T-helper 17 cell (primary cell): ENCODE results near the gene EML6. TPM values are rescaled to one million over a fixed set of nuclear protein-coding genes. Genes with fewer than 3 reads are reported as not detected.

Source experiments
- ATAC-seq: fragments of 150-1000 bp; cut with Tn5 transposase; 2 replicates; pipeline ENCODE4 v1.10.0; 2021; ENCODE audit warnings: mild to moderate bottlenecking, moderate library complexity
- DNase-seq, 3 donors: peaks; one replicate each; pipeline versions ENCODE4 v3.0.0 to v3.0.0-alpha.2; 2020 to 2021
- H3K9me3 ChIP-seq: one replicate; pipeline ENCODE4 v1.7.0; 2013; ENCODE audit warnings: low read length, mild to moderate bottlenecking; ENCODE audit not compliant: control insufficient read depth, poor library complexity, severe bottlenecking
- H3K27ac Mint-ChIP-seq: one replicate; pipeline ENCODE4 v1.8.0; 2022; ENCODE audit warnings: mild to moderate bottlenecking, moderate library complexity, mixed read lengths
- H3K27me3 Mint-ChIP-seq: one replicate; pipeline ENCODE4 v1.8.0; 2022; ENCODE audit warnings: mixed read lengths
- H3K36me3 Mint-ChIP-seq: one replicate; pipeline ENCODE4 v1.8.0; 2022; ENCODE audit warnings: low read depth, mixed read lengths
- H3K4me1 Mint-ChIP-seq: one replicate; pipeline ENCODE4 v1.8.0; 2022; ENCODE audit warnings: mild to moderate bottlenecking, mixed read lengths
- H3K4me3 Mint-ChIP-seq: one replicate; pipeline ENCODE4 v1.8.0; 2022; ENCODE audit warnings: mild to moderate bottlenecking, moderate library complexity, mixed read lengths
- total RNA-seq, 4 donors: library from RNA in 2 of 4; stranded (reverse) in 2 of 4; gene quantifications; one replicate each; pipeline ENCODE4 v1.2.3 and lab custom pipeline; 2022 to 2026

The EML6 gene
- total RNA-seq, 2 donors from 2014 or later = 2.2 to 4.0 TPM

DNA sequence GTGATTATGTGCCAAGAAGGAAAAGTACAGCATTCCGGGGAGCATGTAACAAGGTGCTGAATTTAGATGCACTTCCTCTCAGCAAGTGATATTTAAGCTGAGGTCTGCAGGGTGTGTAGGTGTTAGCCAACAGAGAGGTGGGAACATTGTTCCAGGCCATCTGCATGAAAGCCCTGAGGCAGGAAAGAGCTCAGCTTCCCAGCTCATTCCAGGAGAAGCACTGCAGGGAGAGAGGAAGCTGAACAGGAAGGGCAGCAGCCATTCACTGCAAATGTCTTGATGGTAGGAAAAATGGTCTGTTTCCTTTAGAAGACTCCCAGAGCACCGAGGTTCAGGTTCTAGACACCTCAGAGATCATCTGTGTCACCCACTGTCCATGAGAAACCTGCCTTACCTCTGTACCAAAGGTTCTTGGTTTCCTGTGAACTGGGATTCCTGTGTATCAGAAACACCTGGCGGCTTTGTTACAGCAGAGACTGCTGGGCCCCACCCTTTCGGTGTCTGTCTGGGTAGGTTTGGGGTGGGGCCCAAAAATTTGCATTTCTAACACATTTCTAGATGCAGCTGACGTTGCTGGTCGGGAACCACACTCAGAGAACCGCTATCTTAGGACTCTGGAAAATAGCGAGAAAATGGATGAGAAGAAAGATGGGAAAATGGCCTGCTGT lies 242.8 kb downstream of the EML6 start:
- Mint-ChIP-seq H3K27me3 (no peaks in the 10 kb centered on the region), H3K27ac (peak overlapping the region; percentile 72)
- peak; percentile 31 for ATAC-seq

DNA sequence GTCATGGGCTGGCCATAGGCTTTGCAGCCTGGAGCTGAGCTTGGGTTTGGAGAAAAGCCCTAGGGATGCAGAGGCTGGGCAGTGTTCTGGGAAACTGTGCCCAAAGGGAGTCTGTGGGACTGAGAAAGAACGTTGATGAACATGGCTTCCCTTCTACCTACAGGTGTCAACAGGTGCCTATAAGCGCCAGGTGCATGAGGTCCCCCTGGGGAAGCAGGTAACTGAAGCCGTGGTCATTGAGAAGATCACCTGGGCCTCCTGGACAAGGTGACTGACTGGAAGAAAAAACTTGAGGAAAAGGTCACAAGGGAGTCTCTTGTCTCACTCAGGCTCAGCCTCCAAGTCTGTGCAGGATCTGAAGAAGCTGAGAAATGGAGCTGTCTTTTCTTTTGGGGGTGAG lies 243.4 kb downstream of the EML6 start:
- peaks cover 18% of the 10 kb centered on the region for H3K4me1 Mint-ChIP-seq
- H3K4me3 Mint-ChIP-seq = no peak overlapping the region

More for the DNA sequence above, 242.8 kb downstream of the EML6 start:
- peaks cover 18% of the 10 kb centered on the region for H3K4me1 Mint-ChIP-seq
- no peak overlapping the region for H3K4me3 Mint-ChIP-seq
- peaks cover 2% of the 10 kb centered on the region for H3K36me3 Mint-ChIP-seq
- H3K9me3 ChIP-seq = peaks cover 2% of the 10 kb centered on the region
- DNase-seq = no peak

DNA sequence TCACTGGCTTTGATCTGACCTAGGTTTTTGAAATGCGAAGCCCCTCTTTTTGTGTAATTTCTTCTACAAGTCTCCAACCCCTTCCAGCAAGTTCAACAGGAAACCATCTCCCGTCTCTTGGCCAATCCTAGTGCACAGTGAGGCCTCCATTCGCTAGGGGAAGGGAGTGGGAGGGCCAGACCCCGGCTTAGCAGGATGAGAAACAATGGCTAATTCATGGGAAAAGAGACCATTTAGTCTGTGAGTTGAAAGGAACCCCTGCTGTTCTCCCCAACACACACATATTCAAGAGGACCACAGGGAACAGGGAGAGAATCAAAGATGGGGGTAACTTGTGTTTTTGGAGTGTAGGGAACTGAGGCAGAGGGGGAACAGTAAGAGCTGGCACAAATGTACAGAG lies 243.8 kb downstream of the EML6 start:
- ATAC-seq = no peak
- Mint-ChIP-seq H3K27me3 (no peaks in the 10 kb centered on the region), H3K4me3 (no peak overlapping the region), H3K36me3 (peaks cover 2% of the 10 kb centered on the region), H3K27ac (no peak overlapping the region), H3K4me1 (peaks cover 18% of the 10 kb centered on the region)
- no peak for DNase-seq
- peaks cover 2% of the 10 kb centered on the region for H3K9me3 ChIP-seq

More for the DNA sequence above, 243.4 kb downstream of the EML6 start:
- peaks cover 2% of the 10 kb centered on the region for H3K36me3 Mint-ChIP-seq
- H3K9me3 ChIP-seq = peaks cover 2% of the 10 kb centered on the region
- H3K27me3 Mint-ChIP-seq = no peaks in the 10 kb centered on the region
- ATAC-seq (no peak), DNase-seq (no peak)
- H3K27ac Mint-ChIP-seq = peak overlapping the region; percentile 72

DNA sequence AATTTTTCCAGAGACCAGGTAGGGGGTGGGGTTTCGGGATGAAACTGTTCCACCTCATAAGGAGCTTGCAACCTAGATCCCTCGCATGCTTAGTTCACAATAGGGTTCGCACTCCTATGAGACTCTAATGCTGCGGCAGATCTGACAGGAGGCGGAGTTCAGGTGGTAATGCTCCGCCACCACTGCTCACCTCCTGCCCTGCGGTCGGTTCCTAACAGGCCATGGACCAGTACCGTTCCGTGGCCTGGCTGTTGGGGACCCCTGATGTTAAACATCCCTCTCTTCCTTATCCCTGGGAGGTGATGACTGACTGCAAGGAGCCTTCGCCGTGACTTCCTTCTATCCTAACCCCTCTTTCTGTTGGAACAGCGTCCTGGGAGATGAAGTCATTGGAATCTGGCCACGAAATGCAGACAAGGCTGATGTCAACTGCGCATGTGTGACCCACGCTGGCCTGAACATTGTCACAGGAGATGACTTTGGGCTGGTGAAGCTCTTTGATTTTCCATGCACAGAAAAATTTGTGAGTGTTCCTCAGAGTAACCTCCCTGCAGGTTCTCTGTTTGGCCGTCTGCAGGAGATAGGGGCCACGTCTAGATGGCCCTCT lies 244.4 kb downstream of the EML6 start:
- Mint-ChIP-seq H3K27ac (peak overlapping the region; percentile 37), H3K4me3 (no peak overlapping the region), H3K4me1 (peaks cover 18% of the 10 kb centered on the region)

DNA sequence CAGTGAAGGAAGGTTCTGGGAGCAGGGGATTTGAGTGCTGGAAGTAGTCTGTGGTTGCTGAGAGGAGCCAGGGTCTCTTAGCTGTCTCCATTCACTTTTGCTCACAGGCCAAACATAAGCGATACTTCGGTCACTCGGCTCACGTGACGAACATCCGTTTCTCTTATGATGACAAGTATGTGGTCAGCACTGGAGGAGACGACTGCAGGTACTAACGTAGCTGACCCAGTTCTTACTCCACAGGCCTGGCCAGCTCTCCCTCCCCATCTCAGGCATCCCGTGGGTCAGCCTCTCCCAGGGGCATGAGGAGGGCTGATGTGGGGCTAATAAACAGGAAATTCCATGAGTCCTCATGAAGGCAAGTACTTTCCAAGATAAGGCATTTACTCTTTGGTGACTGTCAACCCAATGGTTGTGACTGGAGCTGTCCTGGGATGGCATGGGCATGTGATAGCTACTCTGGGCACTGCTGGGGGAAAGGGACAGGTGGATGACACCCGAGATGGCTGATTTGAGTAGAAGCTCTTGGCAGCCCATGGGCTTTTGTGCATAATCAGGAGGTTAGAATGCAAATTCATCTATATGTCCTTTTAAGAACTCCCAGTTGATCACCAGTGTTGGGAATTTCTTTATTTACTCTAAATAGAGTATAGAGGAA lies 245.2 kb downstream of the EML6 start:
- H3K4me3 Mint-ChIP-seq = peak overlapping the region; percentile 43
- peaks cover 2% of the 10 kb centered on the region for H3K9me3 ChIP-seq
- H3K27me3 Mint-ChIP-seq = no peaks in the 10 kb centered on the region
- no peak for ATAC-seq
- peaks cover 2% of the 10 kb centered on the region for H3K36me3 Mint-ChIP-seq
- peak overlapping the region; percentile 37 for H3K27ac Mint-ChIP-seq
- no peak for DNase-seq
- H3K4me1 Mint-ChIP-seq = peaks cover 18% of the 10 kb centered on the region

More for the DNA sequence above, 244.4 kb downstream of the EML6 start:
- no peak for DNase-seq
- H3K9me3 ChIP-seq = peaks cover 2% of the 10 kb centered on the region
- ATAC-seq = no peak
- Mint-ChIP-seq H3K27me3 (no peaks in the 10 kb centered on the region), H3K36me3 (peaks cover 2% of the 10 kb centered on the region)

DNA sequence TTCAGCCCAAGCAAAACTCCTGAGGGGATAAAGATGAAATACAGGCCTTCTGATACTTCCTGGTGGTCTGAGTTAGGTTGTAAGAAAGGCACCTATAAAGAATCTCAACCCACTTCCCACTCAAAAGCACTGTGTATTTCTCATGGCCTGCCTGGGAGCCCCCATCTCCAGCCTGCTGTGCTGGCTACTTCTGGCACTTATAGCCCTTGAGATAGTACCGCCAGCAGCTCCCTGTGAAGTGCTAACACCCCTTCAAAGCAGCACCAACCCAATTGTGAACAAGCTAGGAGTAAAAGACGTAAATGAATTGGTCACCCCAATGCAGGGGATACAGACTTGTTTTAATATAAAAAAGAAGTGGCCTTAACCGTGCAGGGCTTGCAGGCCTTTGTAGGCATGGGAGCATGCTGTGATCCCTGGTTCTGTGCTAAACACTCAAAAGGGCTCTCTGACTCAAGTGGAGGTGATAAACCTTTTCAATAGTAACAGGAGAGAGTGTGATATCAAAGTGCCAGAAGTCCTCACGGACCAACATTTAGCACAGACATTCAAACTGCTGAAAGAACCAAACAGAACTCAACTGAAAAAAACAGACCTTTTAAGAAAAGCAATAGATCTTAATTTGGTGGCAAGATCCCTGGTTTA lies 246.0 kb downstream of the EML6 start:
- ATAC-seq (no peak), DNase-seq (no peak)
- H3K9me3 ChIP-seq = peaks cover 2% of the 10 kb centered on the region
- H3K4me3 Mint-ChIP-seq = no peak overlapping the region
- no peaks in the 10 kb centered on the region for H3K27me3 Mint-ChIP-seq
- H3K36me3 Mint-ChIP-seq = peaks cover 2% of the 10 kb centered on the region
- peak overlapping the region; percentile 37 for H3K27ac Mint-ChIP-seq
- peaks cover 18% of the 10 kb centered on the region for H3K4me1 Mint-ChIP-seq

DNA sequence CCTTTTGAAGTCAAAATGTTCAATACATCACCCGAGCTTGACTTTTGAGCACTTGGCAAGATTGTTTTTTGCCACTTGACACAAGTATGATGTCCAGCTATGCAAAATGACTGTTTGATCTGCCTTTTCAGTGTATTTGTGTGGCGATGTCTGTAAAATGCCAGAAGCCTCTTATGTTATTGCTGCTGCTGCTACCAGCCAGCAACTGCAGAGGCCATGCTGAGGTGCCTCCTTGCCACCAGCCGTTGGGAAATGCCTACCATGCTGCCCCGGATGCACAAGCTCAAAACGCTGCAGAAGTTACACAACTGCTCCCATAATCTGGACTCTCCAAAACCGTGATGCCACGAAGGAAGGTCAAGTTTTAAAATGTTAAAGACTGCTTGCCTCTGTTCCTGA lies 246.5 kb downstream of the EML6 start:
- DNase-seq (no peak), ATAC-seq (no peak)
- Mint-ChIP-seq H3K36me3 (peaks cover 3% of the 10 kb centered on the region), H3K4me1 (peaks cover 20% of the 10 kb centered on the region), H3K27me3 (no peaks in the 10 kb centered on the region), H3K27ac (no peak overlapping the region), H3K4me3 (no peak overlapping the region)
- H3K9me3 ChIP-seq = peaks cover 2% of the 10 kb centered on the region

DNA sequence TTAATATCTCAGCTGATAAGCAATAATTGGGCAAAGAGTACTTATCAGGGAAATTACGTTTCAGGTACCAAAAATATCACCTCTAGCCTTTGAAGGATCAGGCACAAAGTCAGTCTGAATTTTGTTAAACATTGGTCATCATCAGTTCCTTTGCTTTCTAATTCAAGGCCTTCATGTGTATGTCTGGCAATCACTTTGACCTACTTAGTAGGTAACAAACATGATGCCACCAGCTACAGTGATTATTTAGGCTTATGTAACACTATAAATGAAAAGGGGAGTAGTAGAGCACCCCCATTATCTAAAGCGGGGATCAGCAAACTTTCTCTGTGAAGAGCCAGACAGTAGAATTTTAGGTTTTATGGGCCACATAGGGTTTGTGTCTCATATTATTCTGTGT lies 251.7 kb downstream of the EML6 start:
- Mint-ChIP-seq H3K4me1 (peaks cover 18% of the 10 kb centered on the region), H3K4me3 (no peak overlapping the region), H3K27ac (peak overlapping the region; percentile 72), H3K36me3 (peaks cover 2% of the 10 kb centered on the region), H3K27me3 (no peaks in the 10 kb centered on the region)
- ATAC-seq (no peak), DNase-seq (no peak)
- H3K9me3 ChIP-seq = no peaks in the 10 kb centered on the region

DNA sequence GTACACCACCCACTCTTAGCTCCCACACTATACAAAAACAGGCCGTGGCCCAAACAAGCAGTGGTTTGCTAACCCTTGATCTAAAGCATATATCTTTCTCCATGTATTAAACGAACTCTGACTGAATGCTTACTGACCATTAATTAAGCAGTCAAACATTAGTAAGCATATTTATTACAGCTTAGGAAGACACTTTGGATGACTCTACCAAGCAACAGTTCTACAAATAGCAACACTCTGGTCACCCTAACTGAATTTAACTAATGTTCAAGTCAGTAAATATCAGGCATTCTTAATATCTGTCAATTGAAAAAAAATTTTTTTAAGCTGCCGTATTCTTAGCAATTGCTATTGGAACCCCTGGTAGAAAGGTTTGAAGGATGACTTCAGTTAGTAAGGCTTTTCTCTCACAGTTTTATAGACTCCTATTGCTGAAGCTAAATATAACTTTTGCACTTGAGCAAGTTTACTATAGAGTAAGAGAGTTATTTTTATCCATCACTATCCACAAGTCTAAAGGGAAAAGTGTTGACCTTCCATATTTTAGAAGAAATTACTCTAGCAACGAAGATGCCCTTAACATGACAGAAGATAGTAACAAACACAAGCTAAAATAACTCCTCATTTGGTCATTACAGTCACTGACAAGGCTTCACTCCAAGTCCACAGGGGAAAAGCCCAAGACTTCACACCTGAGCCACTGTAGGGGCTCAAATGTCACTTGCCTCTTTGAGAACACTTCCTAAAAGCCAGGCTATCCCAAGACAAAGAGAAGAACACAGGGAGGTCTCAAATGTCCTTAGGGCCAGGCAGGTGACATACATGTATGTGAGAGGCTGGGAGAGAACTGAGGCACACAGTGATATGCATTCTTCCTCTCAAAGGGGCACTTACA lies 252.4 kb downstream of the EML6 start:
- Mint-ChIP-seq H3K4me3 (no peak overlapping the region), H3K27ac (peak overlapping the region; percentile 72), H3K27me3 (no peaks in the 10 kb centered on the region), H3K4me1 (peaks cover 22% of the 10 kb centered on the region), H3K36me3 (peaks cover 5% of the 10 kb centered on the region)
- DNase-seq (no peak), ATAC-seq (no peak)
- no peaks in the 10 kb centered on the region for H3K9me3 ChIP-seq

DNA sequence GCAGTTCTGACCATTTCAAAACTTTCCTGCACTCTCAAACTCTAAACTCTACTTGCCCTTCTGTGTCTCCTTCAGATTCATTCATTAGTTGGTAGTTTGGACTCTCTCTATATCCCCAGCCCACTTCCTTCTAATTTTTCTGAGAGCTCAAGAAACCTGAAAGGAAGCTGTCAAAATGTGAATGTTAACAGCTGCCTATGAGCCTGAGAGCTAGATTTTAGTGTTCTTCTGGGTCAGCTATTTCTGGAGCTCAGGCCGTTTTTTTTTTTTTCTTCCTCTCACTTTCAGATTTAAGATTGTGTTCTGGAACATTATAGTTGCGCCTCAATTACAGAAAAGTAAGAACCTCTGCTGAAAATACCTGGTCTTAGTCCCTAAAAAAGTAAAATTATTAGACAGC lies 253.7 kb downstream of the EML6 start:
- peaks cover 22% of the 10 kb centered on the region for H3K4me1 Mint-ChIP-seq
- no peaks in the 10 kb centered on the region for H3K9me3 ChIP-seq
- H3K27me3 Mint-ChIP-seq = no peaks in the 10 kb centered on the region
- DNase-seq (no peak), ATAC-seq (no peak)
- peak overlapping the region; percentile 65 for H3K27ac Mint-ChIP-seq
- peaks cover 5% of the 10 kb centered on the region for H3K36me3 Mint-ChIP-seq
- no peak overlapping the region for H3K4me3 Mint-ChIP-seq

DNA sequence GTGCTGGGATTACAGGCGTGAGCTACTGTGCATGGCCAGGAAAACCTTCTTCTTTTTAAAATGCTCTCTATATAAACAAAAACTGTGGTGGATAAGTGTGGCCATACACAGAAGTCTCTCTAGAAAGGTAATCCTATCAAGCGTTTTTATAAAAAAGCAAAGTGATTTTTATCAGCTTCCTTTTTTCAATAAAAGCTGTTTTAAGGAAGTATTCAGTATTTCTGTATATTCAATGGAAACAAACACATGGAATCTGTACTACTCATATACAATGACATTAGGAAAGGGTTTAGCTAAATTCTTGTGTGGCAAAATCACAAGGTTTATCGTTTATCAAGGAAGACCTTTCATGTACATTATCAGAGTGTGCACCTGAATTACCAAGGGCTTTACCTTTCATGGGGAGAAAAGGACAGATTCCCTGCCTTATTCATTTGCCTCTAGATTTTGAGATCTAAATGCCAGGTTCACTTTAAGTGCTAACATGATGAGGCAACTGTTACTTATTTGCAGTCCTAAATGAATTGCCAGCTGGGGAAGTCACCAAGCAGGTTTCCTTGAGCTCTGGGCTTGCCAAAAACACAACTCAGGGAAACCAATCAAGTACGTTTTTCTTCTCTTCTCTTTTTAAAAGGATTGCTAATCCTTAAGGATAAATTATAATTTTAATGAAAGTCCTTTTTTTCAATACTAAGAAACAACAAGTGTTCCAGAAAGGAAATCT lies 256.0 kb downstream of the EML6 start:
- peaks cover 6% of the 10 kb centered on the region for H3K36me3 Mint-ChIP-seq
- H3K4me3 Mint-ChIP-seq = no peak overlapping the region
- H3K27me3 Mint-ChIP-seq = no peaks in the 10 kb centered on the region
- ATAC-seq (no peak), DNase-seq (no peak)
- H3K9me3 ChIP-seq = no peaks in the 10 kb centered on the region
- H3K27ac Mint-ChIP-seq = peak overlapping the region; percentile 37
- H3K4me1 Mint-ChIP-seq = peaks cover 33% of the 10 kb centered on the region

DNA sequence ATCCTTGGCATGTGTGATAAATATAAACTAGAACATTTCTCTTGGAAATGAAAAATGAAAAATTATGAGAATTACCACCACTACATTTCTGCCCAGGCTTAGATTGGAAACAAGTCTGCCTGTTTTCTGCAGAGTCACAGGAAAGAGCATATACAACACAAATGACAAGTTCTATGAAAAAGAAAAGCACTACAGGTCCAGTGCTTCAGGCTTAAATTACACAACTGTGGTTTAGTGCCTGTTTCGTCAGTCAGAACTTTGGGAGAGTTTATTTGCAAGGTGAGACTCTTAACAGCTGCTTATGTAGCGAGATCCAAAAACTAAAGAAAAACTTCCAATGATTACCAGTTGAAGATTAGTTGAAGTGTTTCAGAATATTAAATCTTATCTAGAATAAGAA lies 257.9 kb downstream of the EML6 start:
- H3K4me3 Mint-ChIP-seq = no peak overlapping the region
- H3K27ac Mint-ChIP-seq = peak overlapping the region; percentile 91
- no peaks in the 10 kb centered on the region for H3K27me3 Mint-ChIP-seq
- no peak for ATAC-seq
- peaks cover 31% of the 10 kb centered on the region for H3K4me1 Mint-ChIP-seq
- DNase-seq = no peak
- peaks cover 7% of the 10 kb centered on the region for H3K36me3 Mint-ChIP-seq
- no peaks in the 10 kb centered on the region for H3K9me3 ChIP-seq
